Naive thymus-derived CD4-positive, alpha-beta T cell (primary cell): ENCODE results near the gene USP11. TPM values are rescaled to one million over a fixed set of nuclear protein-coding genes. Genes with fewer than 3 reads are reported as not detected.

Experiments used
- ATAC-seq: fragments of 150-1000 bp; cut with Tn5 transposase; 2 replicates; pipeline ENCODE4 v1.10.0; 2021; ENCODE audit warnings: mild to moderate bottlenecking, moderate library complexity
- CTCF ChIA-PET: fragments of 350-600 bp; sonication (Branson Sonifier 250); formaldehyde crosslinking; loops from one replicate; lab custom pipeline; 2021; ENCODE audit warnings: antibody characterized with exemption; lab: Charles Lee
- POLR2A ChIA-PET: fragments of 350-600 bp; sonication (Branson Sonifier 250); formaldehyde crosslinking; loops from one replicate; lab custom pipeline; 2021; ENCODE audit warnings: antibody characterized with exemption, inconsistent platforms; lab: Charles Lee
- DNase-seq, 9 donors: peaks; one replicate each; pipeline versions ENCODE4 v3.0.0 to v3.0.0-alpha.2; 2020 to 2022; ENCODE audit warnings: mixed read lengths in 1 of 9
- H3K27ac ChIP-seq: one replicate; pipeline ENCODE4 v1.7.0; 2013; ENCODE audit warnings: mild to moderate bottlenecking, low read depth, low read length, moderate library complexity
- H3K27me3 ChIP-seq, 2 donors: one replicate each; pipeline ENCODE4 v1.7.0; 2013; ENCODE audit warnings: low read length in 2 of 2, mild to moderate bottlenecking in 2 of 2, moderate library complexity in 2 of 2; ENCODE audit not compliant: control insufficient read depth in 2 of 2, insufficient read depth in 2 of 2
- H3K36me3 ChIP-seq, 3 experiments: 1 replicate in 2 of 3; 2 replicates in 1 of 3; pipeline ENCODE4 v1.7.0; 2013; ENCODE audit warnings: low read length in 3 of 3, mild to moderate bottlenecking in 3 of 3, moderate library complexity in 1 of 3; ENCODE audit not compliant: insufficient read depth in 3 of 3, control insufficient read depth in 2 of 3
- H3K4me1 ChIP-seq, 2 donors: one replicate each; pipeline ENCODE4 v1.7.0; 2013; ENCODE audit warnings: low read length in 2 of 2, mild to moderate bottlenecking in 2 of 2, moderate library complexity in 1 of 2; ENCODE audit not compliant: control insufficient read depth in 2 of 2, insufficient read depth in 2 of 2
- H3K4me3 ChIP-seq: 2 replicates; pipeline ENCODE4 v1.7.0; 2013; ENCODE audit warnings: mild to moderate bottlenecking, low read length
- H3K9me3 ChIP-seq, 3 experiments: 1 replicate in 2 of 3; 2 replicates in 1 of 3; pipeline ENCODE4 v1.7.0; 2013; ENCODE audit warnings: low read length in 3 of 3; ENCODE audit not compliant: control insufficient read depth in 2 of 3
- H3K27ac Mint-ChIP-seq, 9 donors: one replicate each; pipeline ENCODE4 v1.8.0; 2020 to 2022; ENCODE audit warnings: mixed read lengths in 9 of 9, mild to moderate bottlenecking in 8 of 9, moderate library complexity in 5 of 9, inconsistent platforms in 2 of 9
- H3K27me3 Mint-ChIP-seq, 5 donors: one replicate each; pipeline ENCODE4 v1.8.0; 2021 to 2022; ENCODE audit warnings: mixed read lengths in 5 of 5, mild to moderate bottlenecking in 1 of 5
- H3K36me3 Mint-ChIP-seq, 5 donors: one replicate each; pipeline ENCODE4 v1.8.0; 2020 to 2022; ENCODE audit warnings: mixed read lengths in 5 of 5, mild to moderate bottlenecking in 3 of 5, inconsistent platforms in 1 of 5
- H3K4me1 Mint-ChIP-seq, 7 donors: one replicate each; pipeline ENCODE4 v1.8.0; 2020 to 2022; ENCODE audit warnings: mixed read lengths in 7 of 7, mild to moderate bottlenecking in 3 of 7, inconsistent platforms in 1 of 7
- H3K4me3 Mint-ChIP-seq, 10 donors: one replicate each; pipeline ENCODE4 v1.8.0; 2020 to 2022; ENCODE audit warnings: mild to moderate bottlenecking in 10 of 10, mixed read lengths in 10 of 10, moderate library complexity in 6 of 10, inconsistent platforms in 2 of 10
- H3K9me3 Mint-ChIP-seq, 11 donors: one replicate each; pipeline ENCODE4 v1.8.0; 2020 to 2022; ENCODE audit warnings: mixed read lengths in 11 of 11, mild to moderate bottlenecking in 4 of 11, inconsistent platforms in 1 of 11, moderate library complexity in 1 of 11
- intact Hi-C, 2 donors: fragments of 100-400 bp; cut with micrococcal nuclease; formaldehyde crosslinking; loops; one replicate each; pipeline ENCODE4 v1.15.1; 2023
- polyA plus RNA-seq, 2 donors: library from polyadenylated mRNA; unstranded; fragments of 300-500 nt; fragmentation: Illumina TruSeq; gene quantifications; one replicate each; pipeline ENCODE4 v1.2.3, GENCODE V29; 2021
- total RNA-seq, 6 experiments: library from RNA in 5 of 6; stranded (reverse) in 5 of 6; gene quantifications; 1 replicate in 5 of 6; 2 replicates in 1 of 6; pipeline ENCODE4 v1.2.3 and lab custom pipeline; 2021 to 2026

The USP11 gene
- total and polyA plus RNA-seq, 7 experiments from 2014 or later = 21.3 to 101 (median 77.0) TPM

DNA sequence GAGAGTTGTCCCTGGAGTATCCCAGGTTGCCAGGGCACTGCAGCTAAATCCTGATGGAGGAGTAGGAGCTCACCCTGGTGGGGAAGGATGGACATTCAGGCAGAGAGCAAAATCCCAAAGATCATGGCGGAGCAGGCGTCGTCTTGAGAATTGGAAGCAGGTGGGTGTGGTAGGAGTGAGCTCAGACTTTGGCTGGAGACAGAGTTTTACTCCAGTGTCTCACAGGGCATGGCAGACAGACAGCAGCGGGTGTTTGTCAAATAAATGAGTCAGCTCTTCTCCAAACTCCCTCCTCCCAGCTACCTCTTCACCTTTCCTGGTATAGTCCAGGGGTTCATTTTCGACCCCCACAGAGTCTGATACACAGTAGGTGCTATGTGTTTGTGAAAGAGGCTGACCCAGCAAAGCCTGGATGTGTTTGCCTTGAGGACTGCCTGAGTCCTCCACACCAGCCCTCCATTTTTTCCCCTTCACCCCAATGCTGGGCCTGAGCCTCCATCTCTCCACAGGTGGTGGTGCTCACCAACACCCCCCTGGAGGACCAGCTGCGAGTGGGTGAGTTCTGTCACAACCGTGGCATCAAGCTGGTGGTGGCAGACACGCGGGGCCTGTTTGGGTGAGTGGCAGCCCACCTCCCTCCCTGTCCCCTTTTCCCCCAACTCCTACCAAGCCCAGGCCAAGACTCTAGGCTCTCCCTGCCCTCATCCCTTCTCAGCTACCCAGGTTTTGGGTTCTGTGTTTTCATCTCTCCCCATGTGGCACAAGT lies 32.2 kb upstream of the USP11 start:
- H3K27me3 ChIP-seq = no peaks in the 10 kb centered on the region
- H3K4me3 Mint-ChIP-seq = no peak overlapping the region
- DNase-seq = no peak
- intact Hi-C loops = no loop called here
- H3K4me1 Mint-ChIP-seq = peaks cover 8 to 38% (median 27%) of the 10 kb centered on the region in 7 donors
- peaks cover 17 to 75% (median 27%) of the 10 kb centered on the region in 3 experiments for H3K36me3 ChIP-seq
- H3K27me3 Mint-ChIP-seq = no peaks in the 10 kb centered on the region
- no peak overlapping the region for H3K27ac ChIP-seq
- H3K4me3 ChIP-seq = no peak overlapping the region
- CTCF ChIA-PET = interaction anchor here (0.5 kb wide), 1 partner anchor 183 kb away, joined by 3 read pairs; no protein-coding TSS in a partner anchor
- peaks cover 12 to 19% of the 10 kb centered on the region in 2 donors for H3K4me1 ChIP-seq
- peaks cover 0 to 5% (median 0%) of the 10 kb centered on the region in 11 donors for H3K9me3 Mint-ChIP-seq
- H3K36me3 Mint-ChIP-seq = peaks cover 0 to 85% (median 13%) of the 10 kb centered on the region in 5 donors
- H3K9me3 ChIP-seq = no peaks in the 10 kb centered on the region
- peak overlapping the region in 3 of 9 donors; percentile 17 to 69 (median 65) for H3K27ac Mint-ChIP-seq
- POLR2A ChIA-PET = interaction anchor here (1.4 kb wide), 1 partner anchor 17 kb away, joined by 5 read pairs; no protein-coding TSS in a partner anchor
- ATAC-seq = no peak

DNA sequence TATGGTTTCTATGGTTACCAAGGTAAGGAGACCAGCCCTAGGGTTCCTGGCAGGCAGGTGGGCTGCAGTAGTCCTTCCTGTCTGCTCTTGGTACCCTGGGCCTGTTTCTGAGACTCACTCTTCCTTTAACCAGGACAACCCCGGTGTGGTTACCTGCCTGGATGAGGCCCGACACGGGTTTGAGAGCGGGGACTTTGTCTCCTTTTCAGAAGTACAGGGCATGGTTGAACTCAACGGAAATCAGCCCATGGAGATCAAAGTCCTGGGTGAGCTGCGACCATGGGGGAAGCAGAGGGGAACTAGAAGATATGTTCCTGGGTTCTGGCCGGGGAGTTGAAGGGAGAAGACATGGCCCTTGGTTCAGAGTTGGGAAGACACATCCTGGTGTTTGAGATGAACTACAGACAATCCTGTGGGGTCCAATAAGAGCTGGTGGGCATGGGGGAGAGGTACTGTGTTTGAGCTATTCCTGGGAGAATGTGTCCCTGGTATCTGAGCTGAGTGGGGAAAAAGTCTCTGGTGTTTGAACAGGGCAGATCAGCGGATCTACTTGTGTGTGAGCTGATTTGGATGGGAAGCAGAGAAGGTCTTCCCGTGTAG lies 31.4 kb upstream of the USP11 start:
- Histone ChIP-seq H3K27me3 (no peaks in the 10 kb centered on the region), H3K36me3 (peaks cover 17 to 84% (median 27%) of the 10 kb centered on the region in 3 experiments), H3K9me3 (no peaks in the 10 kb centered on the region), H3K27ac (no peak overlapping the region), H3K4me3 (no peak overlapping the region), H3K4me1 (peaks cover 4 to 11% of the 10 kb centered on the region in 2 donors)
- Mint-ChIP-seq H3K9me3 (peaks cover 0 to 4% (median 0%) of the 10 kb centered on the region in 11 donors), H3K4me3 (no peak overlapping the region), H3K36me3 (peaks cover 0 to 84% (median 8%) of the 10 kb centered on the region in 5 donors), H3K4me1 (peaks cover 0 to 30% (median 18%) of the 10 kb centered on the region in 7 donors), H3K27me3 (no peaks in the 10 kb centered on the region), H3K27ac (peak overlapping the region in 3 of 9 donors; percentile 33 to 76 (median 51))
- ATAC-seq = no peak
- CTCF ChIA-PET = interaction anchor here (0.8 kb wide), 1 partner anchor 183 kb away, joined by 3 read pairs; no protein-coding TSS in a partner anchor
- POLR2A ChIA-PET = interaction anchor here (0.6 to 1.4 kb wide), 3 partner anchors 16 to 92 kb away, joined by 3 to 5 read pairs (median 4); no protein-coding TSS in a partner anchor
- no peak for DNase-seq
- intact Hi-C loops = no loop called here

DNA sequence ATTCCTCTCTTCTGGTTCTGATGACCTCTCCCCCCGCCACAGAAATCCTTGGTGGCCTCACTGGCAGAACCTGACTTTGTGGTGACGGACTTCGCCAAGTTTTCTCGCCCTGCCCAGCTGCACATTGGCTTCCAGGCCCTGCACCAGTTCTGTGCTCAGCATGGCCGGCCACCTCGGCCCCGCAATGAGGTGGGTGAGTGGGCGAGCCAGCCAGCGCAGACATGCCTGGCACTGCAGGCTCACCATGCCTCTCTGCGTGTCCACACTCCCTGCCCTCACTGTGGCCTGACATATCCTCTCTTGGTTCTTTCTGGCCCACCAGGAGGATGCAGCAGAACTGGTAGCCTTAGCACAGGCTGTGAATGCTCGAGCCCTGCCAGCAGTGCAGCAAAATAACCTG lies 30.5 kb upstream of the USP11 start:
- CTCF ChIA-PET = no interaction called here
- H3K36me3 ChIP-seq = peaks cover 17 to 92% (median 33%) of the 10 kb centered on the region in 3 experiments
- no peak overlapping the region for H3K27ac ChIP-seq
- Mint-ChIP-seq H3K4me1 (peaks cover 0 to 23% (median 11%) of the 10 kb centered on the region in 7 donors), H3K9me3 (peaks cover 0 to 4% (median 0%) of the 10 kb centered on the region in 11 donors), H3K27ac (no peak overlapping the region), H3K36me3 (peaks cover 0 to 86% (median 8%) of the 10 kb centered on the region in 5 donors), H3K4me3 (no peak overlapping the region), H3K27me3 (no peaks in the 10 kb centered on the region)
- H3K9me3 ChIP-seq = no peaks in the 10 kb centered on the region
- H3K4me1 ChIP-seq = peaks cover 0 to 6% of the 10 kb centered on the region in 2 donors
- ATAC-seq (no peak), DNase-seq (no peak)
- no peak overlapping the region for H3K4me3 ChIP-seq
- intact Hi-C loops = no loop called here
- POLR2A ChIA-PET = no interaction called here
- H3K27me3 ChIP-seq = no peaks in the 10 kb centered on the region

DNA sequence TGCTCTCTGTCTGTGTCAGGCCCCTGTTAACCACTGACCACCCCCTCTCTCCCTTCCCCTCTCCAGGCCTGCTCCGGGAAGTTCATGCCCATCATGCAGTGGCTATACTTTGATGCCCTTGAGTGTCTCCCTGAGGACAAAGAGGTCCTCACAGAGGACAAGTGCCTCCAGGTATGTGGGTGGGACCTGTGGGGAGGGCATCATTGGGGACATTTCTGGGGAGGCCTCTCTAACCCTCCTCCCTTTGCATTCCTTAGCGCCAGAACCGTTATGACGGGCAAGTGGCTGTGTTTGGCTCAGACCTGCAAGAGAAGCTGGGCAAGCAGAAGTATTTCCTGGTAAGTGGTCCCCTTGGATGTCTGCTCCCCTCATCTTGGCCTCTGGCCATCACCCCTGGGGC lies 29.9 kb upstream of the USP11 start:
- H3K36me3 Mint-ChIP-seq = peaks cover 0 to 86% (median 8%) of the 10 kb centered on the region in 5 donors
- Histone ChIP-seq H3K27me3 (no peaks in the 10 kb centered on the region), H3K4me3 (no peak overlapping the region), H3K27ac (no peak overlapping the region), H3K4me1 (peaks cover 0 to 5% of the 10 kb centered on the region in 2 donors), H3K36me3 (peaks cover 17 to 98% (median 31%) of the 10 kb centered on the region in 3 experiments), H3K9me3 (no peaks in the 10 kb centered on the region)
- ATAC-seq (no peak), DNase-seq (no peak)
- H3K27ac Mint-ChIP-seq = peak overlapping the region in 1 of 9 donors; percentile 62
- peaks cover 0 to 18% (median 8%) of the 10 kb centered on the region in 7 donors for H3K4me1 Mint-ChIP-seq
- no peak overlapping the region for H3K4me3 Mint-ChIP-seq
- ChIA-PET POLR2A (no interaction called here), CTCF (no interaction called here)
- peaks cover 0 to 4% (median 0%) of the 10 kb centered on the region in 11 donors for H3K9me3 Mint-ChIP-seq
- intact Hi-C loops = no loop called here
- no peaks in the 10 kb centered on the region for H3K27me3 Mint-ChIP-seq

DNA sequence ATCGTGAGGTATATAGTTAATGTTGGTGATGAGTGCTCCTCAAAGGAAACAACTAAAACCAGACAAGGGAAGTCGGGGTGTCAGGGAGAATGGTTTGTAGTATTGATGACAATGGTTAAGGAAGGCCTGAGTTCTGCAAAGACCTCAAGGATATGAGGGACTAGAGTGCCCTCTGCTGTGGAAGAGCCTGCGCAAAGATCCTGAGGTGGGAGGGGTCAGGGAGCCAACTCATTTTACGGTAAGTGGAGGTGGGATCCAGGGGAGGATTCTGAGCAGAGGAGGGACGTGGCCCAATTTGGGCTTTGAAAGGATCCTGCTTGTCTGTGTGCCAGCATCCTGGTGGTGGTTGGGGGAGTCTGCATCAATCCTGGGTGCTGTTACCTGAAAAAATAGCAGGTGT lies 27.8 kb upstream of the USP11 start:
- peaks cover 0 to 4% (median 0%) of the 10 kb centered on the region in 11 donors for H3K9me3 Mint-ChIP-seq
- Histone ChIP-seq H3K9me3 (no peaks in the 10 kb centered on the region), H3K27me3 (no peaks in the 10 kb centered on the region), H3K4me1 (no peaks in the 10 kb centered on the region), H3K27ac (no peak overlapping the region), H3K36me3 (peaks cover 16 to 95% (median 19%) of the 10 kb centered on the region in 3 experiments), H3K4me3 (no peak overlapping the region)
- ChIA-PET POLR2A (no interaction called here), CTCF (no interaction called here)
- peaks cover 0 to 7% (median 4%) of the 10 kb centered on the region in 7 donors for H3K4me1 Mint-ChIP-seq
- H3K27me3 Mint-ChIP-seq = no peaks in the 10 kb centered on the region
- H3K27ac Mint-ChIP-seq = peak overlapping the region in 2 of 9 donors; percentile 1 to 77
- ATAC-seq (no peak), DNase-seq (no peak)
- no peak overlapping the region for H3K4me3 Mint-ChIP-seq
- intact Hi-C loops = no loop called here
- H3K36me3 Mint-ChIP-seq = peaks cover 0 to 81% (median 8%) of the 10 kb centered on the region in 5 donors

DNA sequence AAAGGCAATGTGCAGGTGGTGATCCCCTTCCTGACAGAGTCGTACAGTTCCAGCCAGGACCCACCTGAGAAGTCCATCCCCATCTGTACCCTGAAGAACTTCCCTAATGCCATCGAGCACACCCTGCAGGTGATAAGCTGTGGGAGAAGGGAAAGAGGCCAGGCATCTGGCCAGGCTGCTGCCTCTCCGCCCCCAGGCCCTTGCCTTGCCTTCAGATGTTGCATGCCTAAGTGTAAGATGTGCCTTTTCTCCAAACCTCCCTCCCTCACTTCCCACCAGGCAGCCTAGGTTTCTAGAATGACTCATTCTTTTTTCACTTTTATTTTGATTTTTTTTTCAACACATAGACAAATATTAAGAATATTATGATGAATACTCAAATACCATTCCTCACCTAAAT lies 26.5 kb upstream of the USP11 start:
- H3K4me3 ChIP-seq = no peak overlapping the region
- DNase-seq (no peak), ATAC-seq (no peak)
- no peak overlapping the region for H3K27ac ChIP-seq
- peaks cover 7 to 95% (median 16%) of the 10 kb centered on the region in 3 experiments for H3K36me3 ChIP-seq
- ChIA-PET CTCF (no interaction called here), POLR2A (no interaction called here)
- peaks cover 0 to 6% (median 2%) of the 10 kb centered on the region in 7 donors for H3K4me1 Mint-ChIP-seq
- H3K4me3 Mint-ChIP-seq = no peak overlapping the region
- no peak overlapping the region for H3K27ac Mint-ChIP-seq
- H3K4me1 ChIP-seq = no peaks in the 10 kb centered on the region
- no peaks in the 10 kb centered on the region for H3K27me3 Mint-ChIP-seq
- H3K9me3 Mint-ChIP-seq = no peaks in the 10 kb centered on the region
- intact Hi-C loops = no loop called here
- no peaks in the 10 kb centered on the region for H3K9me3 ChIP-seq
- peaks cover 0 to 79% (median 9%) of the 10 kb centered on the region in 5 donors for H3K36me3 Mint-ChIP-seq
- H3K27me3 ChIP-seq = no peaks in the 10 kb centered on the region
